H1 (cell line): ENCODE results near the gene OCRL.

ENCODE experiments used
- ATF2 ChIP-seq: IDR thresholded peaks from 2 replicates; pipeline ENCODE4 v1.6.1; 2012; ENCODE audit warnings: low read length, inconsistent platforms
- CREB1 ChIP-seq: IDR thresholded peaks from 2 replicates; pipeline ENCODE4 v1.6.1; 2012; ENCODE audit warnings: inconsistent platforms
- CTCF ChIP-seq, 3 experiments: IDR thresholded peaks; 1 replicate in 2 of 3; 2 replicates in 1 of 3; pipeline versions ENCODE4 v1.5.1 to v1.6.1; 2011; ENCODE audit warnings: low read length in 3 of 3, mild to moderate bottlenecking in 3 of 3, inconsistent platforms in 2 of 3, low read depth in 1 of 3, moderate library complexity in 1 of 3; ENCODE audit not compliant: insufficient read depth in 1 of 3; ENCODE audit errors: control extremely low read depth in 1 of 3
- EP300 ChIP-seq, 2 experiments: IDR thresholded peaks; 1 replicate in 1 of 2; 2 replicates in 1 of 2; pipeline ENCODE4 v1.6.1; 2011 to 2012; ENCODE audit warnings: low read depth in 2 of 2, low read length in 2 of 2, mild to moderate bottlenecking in 2 of 2, borderline replicate concordance in 1 of 2, inconsistent platforms in 1 of 2, moderate library complexity in 1 of 2
- EZH2 ChIP-seq: fragments of 200-600 bp; sonication (generic); IDR thresholded peaks from 2 replicates; pipeline ENCODE4 v1.7.1; 2012; ENCODE audit warnings: low read depth, mild to moderate bottlenecking, moderate library complexity, low read length, inconsistent platforms; ENCODE audit not compliant: severe bottlenecking
- JUN ChIP-seq: IDR thresholded peaks from 2 replicates; pipeline ENCODE4 v1.6.1; 2011; ENCODE audit warnings: low read depth, mild to moderate bottlenecking, improper control_type of control experiment, low read length
- JUND ChIP-seq: IDR thresholded peaks from 2 replicates; pipeline ENCODE4 v1.6.1; 2011; ENCODE audit warnings: mild to moderate bottlenecking, improper control_type of control experiment, low read length
- MAX ChIP-seq: IDR thresholded peaks from 2 replicates; pipeline ENCODE4 v1.6.1; 2012; ENCODE audit warnings: inconsistent platforms
- POLR2A ChIP-seq, 2 experiments: IDR thresholded peaks; 1 replicate in 1 of 2; 2 replicates in 1 of 2; pipeline ENCODE4 v1.6.1; 2011; ENCODE audit warnings: low read depth in 2 of 2, low read length in 2 of 2, mild to moderate bottlenecking in 2 of 2; ENCODE audit errors: control extremely low read depth in 1 of 2
- RAD21 ChIP-seq, 2 experiments: IDR thresholded peaks in 1 of 2; conservative IDR thresholded peaks in 1 of 2; 2 replicates each; pipeline ENCODE4 v1.6.1; 2011; ENCODE audit warnings: low read depth in 2 of 2, low read length in 2 of 2, improper control_type of control experiment in 1 of 2, inconsistent platforms in 1 of 2, mild to moderate bottlenecking in 1 of 2, moderate library complexity in 1 of 2
- RNF2 ChIP-seq: fragments of 200-900, 300-1000 bp; sonication (generic); IDR thresholded peaks from 2 replicates; pipeline ENCODE4 v1.7.1; 2016; ENCODE audit warnings: borderline replicate concordance, low read depth, mild to moderate bottlenecking, antibody characterized with exemption, low read length; ENCODE audit not compliant: poor library complexity, severe bottlenecking; ENCODE audit errors: missing control alignments
- RXRA ChIP-seq: IDR thresholded peaks from 2 replicates; pipeline ENCODE4 v1.6.1; 2011; ENCODE audit warnings: low read depth, mild to moderate bottlenecking, low read length, moderate library complexity; ENCODE audit not compliant: insufficient read depth
- TAF1 ChIP-seq: IDR thresholded peaks from 2 replicates; pipeline ENCODE4 v1.6.1; 2011; ENCODE audit warnings: mild to moderate bottlenecking, low read depth, low read length

- no peak for TF ChIP-seq RAD21 (IDR thresholded peaks at IDR 0.05 in 1 of 2, conservative IDR thresholded peaks at IDR 0.05 in 1 of 2; ENCODE audit: low read depth in 2 of 2, low read length in 2 of 2)
- TF ChIP-seq CTCF (IDR thresholded peaks at IDR 0.05; ENCODE audit: control extremely low read depth in 1 of 3, insufficient read depth in 1 of 3, low read depth in 1 of 3, low read length in 3 of 3) = no peak
- no peak for TF ChIP-seq JUN
- no peak for TF ChIP-seq MAX
- no peak for TF ChIP-seq CREB1
- no peak for TF ChIP-seq EP300 (IDR thresholded peaks at IDR 0.05; ENCODE audit: borderline replicate concordance in 1 of 2, low read depth in 2 of 2, low read length in 2 of 2)
- TF ChIP-seq RXRA = no peak
- TF ChIP-seq POLR2A (IDR thresholded peaks at IDR 0.05; ENCODE audit: control extremely low read depth in 1 of 2, low read depth in 2 of 2, low read length in 2 of 2) = no peak
- no peak for TF ChIP-seq ATF2
- no peak for TF ChIP-seq EZH2
- no peak for TF ChIP-seq TAF1
- TF ChIP-seq RNF2 = no peak
- TF ChIP-seq JUND = no peak
Observed at GRCh38 chrX:129593137-129593536, 53.1 kb downstream of the OCRL start.
